ENCODE measurements around the gene LRMDA.

Gene LRMDA

DNA sequence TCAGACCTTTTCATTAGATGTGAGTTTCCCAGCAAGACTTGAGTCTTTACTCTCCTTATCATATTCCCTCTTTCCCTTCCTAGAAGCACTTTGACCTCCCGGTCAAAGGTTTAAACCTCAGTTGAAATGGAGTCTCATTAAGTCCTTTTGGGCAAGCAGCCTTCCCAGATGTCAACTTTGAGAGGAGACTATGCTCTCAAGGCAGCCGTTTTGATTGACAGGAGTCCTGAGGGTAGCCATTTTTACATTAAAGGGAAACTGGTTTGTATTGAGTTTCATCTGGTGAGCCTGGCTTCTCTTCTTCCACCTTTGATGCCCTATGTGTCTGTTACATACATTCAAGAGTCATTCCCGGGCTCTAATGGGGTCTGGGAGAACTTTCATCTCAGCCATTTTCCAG, 685.1 kb downstream of the LRMDA start:
- Histone ChIP-seq H3K36me3 (ENCODE audit: low read length) (no peaks in the 10 kb centered on the region), H3K4me2 (ENCODE audit: low read depth, low read length, poor library complexity, severe bottlenecking) (no peak overlapping the region), H3K27ac (ENCODE audit: low read depth, low read length) (no peak overlapping the region), H3K9me3 (ENCODE audit: insufficient read depth, low read length) (no peaks in the 10 kb centered on the region), H3K9me2 (replicated peaks; ENCODE audit: insufficient read depth, low read length) (no peaks in the 10 kb centered on the region), H3K27me3 (ENCODE audit: low read length) (no peaks in the 10 kb centered on the region), H3F3A (ENCODE audit: insufficient read depth) (no peaks in the 10 kb centered on the region), H2AFZ (ENCODE audit: low read depth, low read length, severe bottlenecking) (no peak overlapping the region), H4K20me1 (ENCODE audit: low read depth, low read length) (no peaks in the 10 kb centered on the region), H3K9ac (ENCODE audit: low read length) (no peak overlapping the region), H3K4me3 (ENCODE audit: insufficient read depth, low read length, poor library complexity, severe bottlenecking) (no peak overlapping the region), H3K79me2 (ENCODE audit: insufficient read depth, low read length) (no peaks in the 10 kb centered on the region)
- TF ChIP-seq, protein P1, sequence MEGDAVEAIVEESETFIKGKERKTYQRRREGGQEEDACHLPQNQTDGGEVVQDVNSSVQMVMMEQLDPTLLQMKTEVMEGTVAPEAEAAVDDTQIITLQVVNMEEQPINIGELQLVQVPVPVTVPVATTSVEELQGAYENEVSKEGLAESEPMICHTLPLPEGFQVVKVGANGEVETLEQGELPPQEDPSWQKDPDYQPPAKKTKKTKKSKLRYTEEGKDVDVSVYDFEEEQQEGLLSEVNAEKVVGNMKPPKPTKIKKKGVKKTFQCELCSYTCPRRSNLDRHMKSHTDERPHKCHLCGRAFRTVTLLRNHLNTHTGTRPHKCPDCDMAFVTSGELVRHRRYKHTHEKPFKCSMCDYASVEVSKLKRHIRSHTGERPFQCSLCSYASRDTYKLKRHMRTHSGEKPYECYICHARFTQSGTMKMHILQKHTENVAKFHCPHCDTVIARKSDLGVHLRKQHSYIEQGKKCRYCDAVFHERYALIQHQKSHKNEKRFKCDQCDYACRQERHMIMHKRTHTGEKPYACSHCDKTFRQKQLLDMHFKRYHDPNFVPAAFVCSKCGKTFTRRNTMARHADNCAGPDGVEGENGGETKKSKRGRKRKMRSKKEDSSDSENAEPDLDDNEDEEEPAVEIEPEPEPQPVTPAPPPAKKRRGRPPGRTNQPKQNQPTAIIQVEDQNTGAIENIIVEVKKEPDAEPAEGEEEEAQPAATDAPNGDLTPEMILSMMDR (IDR thresholded peaks at IDR 0.05; ENCODE audit: insufficient read depth, low read length, poor library complexity, severe bottlenecking), result no peak
- no peak for TF ChIP-seq EZH2phosphoT487 (conservative IDR thresholded peaks at IDR 0.05; ENCODE audit: low read length)

DNA sequence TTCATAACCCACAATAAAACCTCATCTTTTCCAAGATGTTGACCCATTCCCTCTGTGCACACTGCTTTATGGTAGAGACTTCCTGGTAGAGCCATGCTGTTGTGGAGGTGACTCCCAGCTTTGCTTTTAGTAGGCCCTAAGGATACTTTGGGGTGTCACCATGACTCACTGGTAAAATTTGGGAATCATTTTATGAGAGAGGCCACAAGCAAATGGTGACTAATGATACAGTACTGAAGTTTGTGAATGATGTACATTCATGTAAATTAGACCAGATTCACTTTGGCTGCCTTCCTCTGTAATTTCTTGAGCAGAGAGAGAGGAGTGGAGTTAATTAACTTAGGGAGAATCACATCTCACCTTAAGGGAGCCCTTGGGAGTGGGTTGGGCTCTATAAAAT, 686.5 kb downstream of the LRMDA start:
- H3K27ac ChIP-seq (ENCODE audit: low read depth, low read length), result no peak overlapping the region
- TF ChIP-seq EZH2phosphoT487 (conservative IDR thresholded peaks at IDR 0.05; ENCODE audit: low read length), result no peak
- TF ChIP-seq, protein P1 (IDR thresholded peaks at IDR 0.05; ENCODE audit: insufficient read depth, low read length, poor library complexity, severe bottlenecking), result no peak
- H3K4me2 ChIP-seq (ENCODE audit: low read depth, low read length, poor library complexity, severe bottlenecking), result no peak overlapping the region

DNA sequence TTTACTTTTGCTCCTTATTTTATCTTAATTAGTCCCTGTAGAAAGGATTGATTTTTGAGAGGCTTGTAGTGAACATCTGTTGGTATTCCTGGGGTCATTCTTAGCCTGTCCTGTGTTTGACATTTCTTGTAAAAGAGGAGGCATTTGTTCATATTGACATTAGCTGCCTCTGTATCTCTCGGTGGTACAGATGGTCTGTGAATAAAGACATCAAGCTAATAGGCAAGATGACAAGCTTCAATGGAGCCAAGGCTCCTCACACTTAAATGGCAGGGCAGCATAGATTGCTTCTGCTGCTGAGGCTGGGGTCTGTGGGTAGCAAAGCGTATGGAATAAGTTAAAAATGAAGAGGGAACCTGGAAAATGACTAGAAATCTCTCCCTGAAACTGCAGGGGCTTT, 687.6 kb downstream of the LRMDA start:
- no peak overlapping the region for H3K9ac ChIP-seq (ENCODE audit: low read length)
- H3K4me2 ChIP-seq (ENCODE audit: low read depth, low read length, poor library complexity, severe bottlenecking), result no peak overlapping the region

More for the DNA sequence above, 686.5 kb downstream of the LRMDA start:
- Histone ChIP-seq H3K4me3 (ENCODE audit: insufficient read depth, low read length, poor library complexity, severe bottlenecking) (no peak overlapping the region), H4K20me1 (ENCODE audit: low read depth, low read length) (no peaks in the 10 kb centered on the region), H3K9ac (ENCODE audit: low read length) (no peak overlapping the region), H3K9me3 (ENCODE audit: insufficient read depth, low read length) (no peaks in the 10 kb centered on the region), H3K36me3 (ENCODE audit: low read length) (no peaks in the 10 kb centered on the region), H2AFZ (ENCODE audit: low read depth, low read length, severe bottlenecking) (no peak overlapping the region), H3F3A (ENCODE audit: insufficient read depth) (no peaks in the 10 kb centered on the region), H3K79me2 (ENCODE audit: insufficient read depth, low read length) (no peaks in the 10 kb centered on the region), H3K27me3 (ENCODE audit: low read length) (no peaks in the 10 kb centered on the region), H3K9me2 (replicated peaks; ENCODE audit: insufficient read depth, low read length) (no peaks in the 10 kb centered on the region)

More for the DNA sequence above, 687.6 kb downstream of the LRMDA start:
- H3K4me3 ChIP-seq (ENCODE audit: insufficient read depth, low read length, poor library complexity, severe bottlenecking), result no peak overlapping the region
- no peak overlapping the region for H2AFZ ChIP-seq (ENCODE audit: low read depth, low read length, severe bottlenecking)
- H4K20me1 ChIP-seq (ENCODE audit: low read depth, low read length), result no peaks in the 10 kb centered on the region
- no peaks in the 10 kb centered on the region for H3K9me3 ChIP-seq (ENCODE audit: insufficient read depth, low read length)
- no peaks in the 10 kb centered on the region for H3K79me2 ChIP-seq (ENCODE audit: insufficient read depth, low read length)
- TF ChIP-seq, protein P1 (IDR thresholded peaks at IDR 0.05; ENCODE audit: insufficient read depth, low read length, poor library complexity, severe bottlenecking), result no peak
- TF ChIP-seq EZH2phosphoT487 (conservative IDR thresholded peaks at IDR 0.05; ENCODE audit: low read length), result no peak
- H3K9me2 ChIP-seq (replicated peaks; ENCODE audit: insufficient read depth, low read length), result no peaks in the 10 kb centered on the region
- H3K27me3 ChIP-seq (ENCODE audit: low read length), result no peaks in the 10 kb centered on the region
- no peak overlapping the region for H3K27ac ChIP-seq (ENCODE audit: low read depth, low read length)
- H3F3A ChIP-seq (ENCODE audit: insufficient read depth), result no peaks in the 10 kb centered on the region
- no peaks in the 10 kb centered on the region for H3K36me3 ChIP-seq (ENCODE audit: low read length)

Measured in SU-DHL-6 (cell line).